Naive thymus-derived CD4-positive, alpha-beta T cell (primary cell): ENCODE data around the gene AXIN2. TPM values are rescaled to one million over a fixed set of nuclear protein-coding genes. Genes with fewer than 3 reads are reported as not detected.

Experiments used
- ATAC-seq: fragments of 150-1000 bp; cut with Tn5 transposase; 2 replicates; pipeline ENCODE4 v1.10.0; 2021; ENCODE audit warnings: mild to moderate bottlenecking, moderate library complexity
- CTCF ChIA-PET: fragments of 350-600 bp; sonication (Branson Sonifier 250); formaldehyde crosslinking; loops from one replicate; lab custom pipeline; 2021; ENCODE audit warnings: antibody characterized with exemption; lab: Charles Lee
- POLR2A ChIA-PET: fragments of 350-600 bp; sonication (Branson Sonifier 250); formaldehyde crosslinking; loops from one replicate; lab custom pipeline; 2021; ENCODE audit warnings: antibody characterized with exemption, inconsistent platforms; lab: Charles Lee
- DNase-seq, 9 donors: peaks; one replicate each; pipeline versions ENCODE4 v3.0.0 to v3.0.0-alpha.2; 2020 to 2022; ENCODE audit warnings: mixed read lengths in 1 of 9
- H3K27ac ChIP-seq: one replicate; pipeline ENCODE4 v1.7.0; 2013; ENCODE audit warnings: mild to moderate bottlenecking, low read depth, low read length, moderate library complexity
- H3K27me3 ChIP-seq, 2 donors: one replicate each; pipeline ENCODE4 v1.7.0; 2013; ENCODE audit warnings: low read length in 2 of 2, mild to moderate bottlenecking in 2 of 2, moderate library complexity in 2 of 2; ENCODE audit not compliant: control insufficient read depth in 2 of 2, insufficient read depth in 2 of 2
- H3K36me3 ChIP-seq, 3 experiments: 1 replicate in 2 of 3; 2 replicates in 1 of 3; pipeline ENCODE4 v1.7.0; 2013; ENCODE audit warnings: low read length in 3 of 3, mild to moderate bottlenecking in 3 of 3, moderate library complexity in 1 of 3; ENCODE audit not compliant: insufficient read depth in 3 of 3, control insufficient read depth in 2 of 3
- H3K4me1 ChIP-seq, 2 donors: one replicate each; pipeline ENCODE4 v1.7.0; 2013; ENCODE audit warnings: low read length in 2 of 2, mild to moderate bottlenecking in 2 of 2, moderate library complexity in 1 of 2; ENCODE audit not compliant: control insufficient read depth in 2 of 2, insufficient read depth in 2 of 2
- H3K4me3 ChIP-seq: 2 replicates; pipeline ENCODE4 v1.7.0; 2013; ENCODE audit warnings: mild to moderate bottlenecking, low read length
- H3K9me3 ChIP-seq, 3 experiments: 1 replicate in 2 of 3; 2 replicates in 1 of 3; pipeline ENCODE4 v1.7.0; 2013; ENCODE audit warnings: low read length in 3 of 3; ENCODE audit not compliant: control insufficient read depth in 2 of 3
- H3K27ac Mint-ChIP-seq, 9 donors: one replicate each; pipeline ENCODE4 v1.8.0; 2020 to 2022; ENCODE audit warnings: mixed read lengths in 9 of 9, mild to moderate bottlenecking in 8 of 9, moderate library complexity in 5 of 9, inconsistent platforms in 2 of 9
- H3K27me3 Mint-ChIP-seq, 5 donors: one replicate each; pipeline ENCODE4 v1.8.0; 2021 to 2022; ENCODE audit warnings: mixed read lengths in 5 of 5, mild to moderate bottlenecking in 1 of 5
- H3K36me3 Mint-ChIP-seq, 5 donors: one replicate each; pipeline ENCODE4 v1.8.0; 2020 to 2022; ENCODE audit warnings: mixed read lengths in 5 of 5, mild to moderate bottlenecking in 3 of 5, inconsistent platforms in 1 of 5
- H3K4me1 Mint-ChIP-seq, 7 donors: one replicate each; pipeline ENCODE4 v1.8.0; 2020 to 2022; ENCODE audit warnings: mixed read lengths in 7 of 7, mild to moderate bottlenecking in 3 of 7, inconsistent platforms in 1 of 7
- H3K4me3 Mint-ChIP-seq, 10 donors: one replicate each; pipeline ENCODE4 v1.8.0; 2020 to 2022; ENCODE audit warnings: mild to moderate bottlenecking in 10 of 10, mixed read lengths in 10 of 10, moderate library complexity in 6 of 10, inconsistent platforms in 2 of 10
- H3K9me3 Mint-ChIP-seq, 11 donors: one replicate each; pipeline ENCODE4 v1.8.0; 2020 to 2022; ENCODE audit warnings: mixed read lengths in 11 of 11, mild to moderate bottlenecking in 4 of 11, inconsistent platforms in 1 of 11, moderate library complexity in 1 of 11
- intact Hi-C, 2 donors: fragments of 100-400 bp; cut with micrococcal nuclease; formaldehyde crosslinking; loops; one replicate each; pipeline ENCODE4 v1.15.1; 2023
- polyA plus RNA-seq, 2 donors: library from polyadenylated mRNA; unstranded; fragments of 300-500 nt; fragmentation: Illumina TruSeq; gene quantifications; one replicate each; pipeline ENCODE4 v1.2.3, GENCODE V29; 2021
- total RNA-seq, 6 experiments: library from RNA in 5 of 6; stranded (reverse) in 5 of 6; gene quantifications; 1 replicate in 5 of 6; 2 replicates in 1 of 6; pipeline ENCODE4 v1.2.3 and lab custom pipeline; 2021 to 2026

Gene AXIN2
- total and polyA plus RNA-seq, 7 experiments from 2014 or later: 7.4 to 63.4 (median 21.7) TPM

DNA sequence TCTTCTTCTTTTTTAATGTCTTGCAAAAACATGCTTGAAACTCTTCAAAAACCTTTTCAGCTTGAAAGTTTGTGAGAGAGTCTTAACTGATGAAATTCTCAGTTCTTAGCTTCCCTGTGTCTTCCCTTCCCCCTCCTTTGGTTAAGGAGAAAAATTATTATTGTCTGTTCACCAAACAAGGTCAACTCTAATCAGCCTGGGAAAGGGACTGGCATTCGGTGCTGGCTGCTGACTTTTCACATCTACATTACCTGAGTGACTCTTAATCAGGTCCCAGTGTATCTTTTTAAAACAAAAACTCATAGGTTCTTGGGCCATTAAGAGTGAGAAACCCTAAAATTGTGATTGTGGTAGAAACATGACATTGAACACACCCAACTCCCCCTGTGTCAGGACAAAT, 39.1 kb upstream of the AXIN2 start:
- no peaks in the 10 kb centered on the region for H3K36me3 Mint-ChIP-seq
- Histone ChIP-seq H3K27ac (no peak overlapping the region), H3K36me3 (no peaks in the 10 kb centered on the region), H3K4me3 (no peak overlapping the region), H3K4me1 (no peaks in the 10 kb centered on the region), H3K27me3 (no peaks in the 10 kb centered on the region), H3K9me3 (no peaks in the 10 kb centered on the region)
- ATAC-seq: no peak
- H3K9me3 Mint-ChIP-seq: peaks cover 0 to 5% (median 0%) of the 10 kb centered on the region in 11 donors
- CTCF ChIA-PET: no interaction called here
- peaks cover 0 to 6% (median 0%) of the 10 kb centered on the region in 5 donors for H3K27me3 Mint-ChIP-seq
- DNase-seq: no peak
- H3K4me3 Mint-ChIP-seq: no peak overlapping the region
- no peak overlapping the region for H3K27ac Mint-ChIP-seq
- H3K4me1 Mint-ChIP-seq: peaks cover 0 to 15% (median 6%) of the 10 kb centered on the region in 7 donors
- POLR2A ChIA-PET: interaction anchor here (0.6 kb wide), 1 partner anchor 1657 kb away, joined by 5 read pairs; no protein-coding TSS in a partner anchor
- intact Hi-C loops: no loop called here

DNA sequence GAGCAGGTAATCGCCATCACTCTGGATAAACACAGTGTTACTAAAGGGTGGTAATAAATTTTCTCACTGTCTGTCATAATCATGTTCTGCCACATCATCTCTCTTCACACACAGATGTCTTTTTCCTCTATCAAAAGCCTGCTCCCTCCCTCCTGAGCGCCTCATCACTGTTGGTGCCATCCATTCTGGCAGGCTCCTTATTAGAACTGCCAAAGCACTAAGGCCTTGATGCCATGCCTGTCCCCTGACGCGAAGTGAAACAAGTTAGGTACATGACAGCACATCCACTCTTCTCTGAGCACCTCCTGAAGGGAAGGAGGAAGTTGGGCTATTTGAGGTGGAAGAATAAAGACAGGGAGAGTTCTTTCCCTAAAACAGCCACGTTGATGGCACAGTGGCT, 38.2 kb upstream of the AXIN2 start:
- H3K4me1 Mint-ChIP-seq: peaks cover 4 to 24% (median 13%) of the 10 kb centered on the region in 7 donors
- no peaks in the 10 kb centered on the region for H3K36me3 ChIP-seq
- ChIA-PET CTCF (no interaction called here), POLR2A (no interaction called here)
- no peaks in the 10 kb centered on the region for H3K9me3 ChIP-seq
- H3K4me3 ChIP-seq: no peak overlapping the region
- no peak overlapping the region for H3K27ac ChIP-seq
- H3K4me3 Mint-ChIP-seq: no peak overlapping the region
- H3K4me1 ChIP-seq: peaks cover 0 to 4% of the 10 kb centered on the region in 2 donors
- H3K27me3 Mint-ChIP-seq: peaks cover 0 to 6% (median 0%) of the 10 kb centered on the region in 5 donors
- ATAC-seq: no peak
- DNase-seq: no peak
- peaks cover 0 to 5% (median 0%) of the 10 kb centered on the region in 11 donors for H3K9me3 Mint-ChIP-seq
- no peaks in the 10 kb centered on the region for H3K36me3 Mint-ChIP-seq
- no peaks in the 10 kb centered on the region for H3K27me3 ChIP-seq
- intact Hi-C loops: no loop called here
- H3K27ac Mint-ChIP-seq: peak overlapping the region in 1 of 9 donors; percentile 56

DNA sequence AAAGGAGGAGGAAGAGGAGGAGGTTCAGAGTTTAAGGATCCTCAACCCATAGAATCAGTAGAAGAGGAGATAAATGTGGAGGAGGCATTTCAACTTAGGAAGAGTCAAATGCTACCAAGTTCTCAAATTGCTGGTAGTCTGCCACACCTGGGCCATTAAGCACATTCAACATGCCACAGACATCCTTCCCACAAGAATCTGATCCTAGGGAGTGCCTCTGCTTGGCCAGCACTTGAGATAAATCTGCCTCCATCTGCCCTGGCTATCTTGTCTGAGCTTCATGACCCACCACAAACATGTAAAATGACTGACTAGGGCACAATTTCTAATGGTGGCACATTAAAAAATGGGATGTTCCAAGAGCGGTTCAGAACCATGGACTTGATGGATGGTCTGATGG, 37.3 kb upstream of the AXIN2 start:
- intact Hi-C loops: no loop called here

DNA sequence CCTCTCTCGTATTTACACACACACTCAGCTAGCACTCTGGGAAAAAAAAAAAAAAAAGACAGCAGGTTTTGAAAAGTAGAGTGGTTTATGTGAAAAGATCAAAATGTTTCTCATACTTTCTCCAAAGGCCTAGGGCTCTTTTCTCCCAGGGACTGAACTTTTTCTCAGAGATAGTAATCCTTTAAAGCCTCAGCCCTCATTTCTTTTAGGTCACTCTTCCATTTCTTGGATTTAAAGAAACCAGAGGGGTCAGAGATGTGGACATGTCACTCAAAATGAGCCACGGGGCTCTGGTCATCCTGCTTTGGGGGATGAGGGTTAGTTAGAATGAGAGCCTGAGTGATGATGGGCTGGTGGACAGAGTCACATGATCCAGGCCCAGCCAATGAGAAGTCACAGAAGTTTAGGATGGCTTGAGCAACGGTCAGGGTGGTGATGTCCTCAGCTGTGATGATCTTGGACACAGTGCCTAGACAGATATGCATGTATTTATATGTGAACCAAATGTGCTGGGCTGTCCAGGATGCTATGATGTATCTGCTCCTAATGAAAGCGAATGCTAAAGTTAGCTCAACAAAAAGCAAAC, 33.7 kb upstream of the AXIN2 start:
- peak overlapping the region in 9 of 10 donors; percentile 34 to 91 (median 85) for H3K4me3 Mint-ChIP-seq
- ATAC-seq: no peak
- no peaks in the 10 kb centered on the region for H3K36me3 Mint-ChIP-seq
- no peaks in the 10 kb centered on the region for H3K9me3 Mint-ChIP-seq
- POLR2A ChIA-PET: interaction anchor here (1.2 to 1.4 kb wide), 2 partner anchors 11 to 36 kb away, joined by 3 to 10 read pairs; no protein-coding TSS in a partner anchor
- peaks cover 12 to 48% (median 30%) of the 10 kb centered on the region in 7 donors for H3K4me1 Mint-ChIP-seq
- peaks cover 0 to 10% (median 0%) of the 10 kb centered on the region in 5 donors for H3K27me3 Mint-ChIP-seq
- peak overlapping the region; percentile 27 for H3K4me3 ChIP-seq
- CTCF ChIA-PET: no interaction called here
- H3K27ac ChIP-seq: no peak overlapping the region
- intact Hi-C loops: loop anchor here in 1 of 2 donors (2.0 kb wide), 1 partner anchor 38 kb away; no protein-coding TSS in a partner anchor
- no peaks in the 10 kb centered on the region for H3K36me3 ChIP-seq
- DNase-seq: no peak
- H3K27ac Mint-ChIP-seq: peak overlapping the region in 4 of 9 donors; percentile 22 to 61 (median 48)
- H3K9me3 ChIP-seq: no peaks in the 10 kb centered on the region
- H3K27me3 ChIP-seq: no peaks in the 10 kb centered on the region
- peaks cover 0 to 22% of the 10 kb centered on the region in 2 donors for H3K4me1 ChIP-seq

More for the DNA sequence above, 37.3 kb upstream of the AXIN2 start:
- Histone ChIP-seq H3K4me1 (peaks cover 0 to 12% of the 10 kb centered on the region in 2 donors), H3K9me3 (no peaks in the 10 kb centered on the region), H3K27ac (no peak overlapping the region), H3K36me3 (no peaks in the 10 kb centered on the region), H3K27me3 (no peaks in the 10 kb centered on the region), H3K4me3 (no peak overlapping the region)
- H3K9me3 Mint-ChIP-seq: peaks cover 0 to 5% (median 0%) of the 10 kb centered on the region in 11 donors
- H3K4me1 Mint-ChIP-seq: peaks cover 4 to 33% (median 22%) of the 10 kb centered on the region in 7 donors
- H3K27me3 Mint-ChIP-seq: peaks cover 0 to 10% (median 0%) of the 10 kb centered on the region in 5 donors
- ATAC-seq (no peak), DNase-seq (no peak)
- H3K27ac Mint-ChIP-seq: no peak overlapping the region
- no peak overlapping the region for H3K4me3 Mint-ChIP-seq
- ChIA-PET CTCF (no interaction called here), POLR2A (interaction anchor here (1.6 kb wide), 1 partner anchor 12 kb away, joined by 3 read pairs; no protein-coding TSS in a partner anchor)
- H3K36me3 Mint-ChIP-seq: no peaks in the 10 kb centered on the region

DNA sequence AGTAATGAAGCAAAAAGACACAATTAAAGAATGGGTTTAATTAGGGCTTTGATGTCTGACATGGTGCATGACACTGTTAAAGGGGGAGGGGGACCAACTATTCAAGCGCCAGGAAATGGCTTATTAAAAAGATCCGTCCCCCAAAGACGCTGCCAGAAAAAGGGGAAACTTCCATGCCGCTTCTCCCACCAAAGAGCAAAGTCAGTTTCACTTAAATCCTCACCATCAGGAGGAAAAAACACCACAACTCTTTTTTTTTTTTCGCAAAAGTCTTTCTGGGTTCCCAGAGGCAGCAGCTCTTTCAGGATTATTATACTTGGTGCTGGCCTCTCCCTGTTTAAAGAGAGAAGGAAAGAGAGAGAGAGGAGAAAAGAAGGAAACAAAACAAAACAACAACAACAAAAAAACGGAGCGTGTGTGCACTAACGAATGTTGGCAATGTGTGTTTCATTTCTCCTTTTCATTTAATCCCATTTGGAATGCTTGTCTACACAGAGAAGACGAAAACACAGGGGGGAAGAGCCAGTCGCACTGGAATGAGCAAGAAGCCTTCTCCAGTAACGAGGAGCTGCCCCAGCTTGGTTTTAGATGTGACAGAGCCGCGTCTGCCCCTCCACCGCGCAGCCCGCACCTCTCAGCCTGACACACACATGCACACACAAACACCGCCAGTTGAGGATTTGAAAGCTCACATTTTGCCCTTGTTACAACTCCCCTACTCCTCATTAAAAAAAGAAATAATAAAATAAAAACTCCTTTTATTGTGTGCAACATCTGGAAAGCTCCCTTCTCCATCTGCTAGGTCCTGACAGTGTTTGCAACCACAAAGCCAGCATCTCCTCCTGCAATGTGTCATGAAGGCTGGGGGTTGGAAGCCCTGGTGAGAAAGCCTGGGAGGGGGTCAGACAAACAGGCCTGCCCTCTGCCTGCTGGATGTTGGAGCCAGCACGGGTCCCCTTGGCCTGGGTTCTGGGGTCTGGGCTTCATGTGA, 32.7 kb upstream of the AXIN2 start:
- no peak overlapping the region for H3K27ac ChIP-seq
- peaks cover 0 to 10% (median 0%) of the 10 kb centered on the region in 5 donors for H3K27me3 Mint-ChIP-seq
- intact Hi-C loops: loop anchor here in 1 of 2 donors (2.0 kb wide), 1 partner anchor 37 kb away; no protein-coding TSS in a partner anchor
- H3K9me3 ChIP-seq: no peaks in the 10 kb centered on the region
- ChIA-PET POLR2A (interaction anchor here (0.9 to 1.4 kb wide), 3 partner anchors 10 to 86 kb away, joined by 3 to 10 read pairs (median 3); no protein-coding TSS in a partner anchor), CTCF (no interaction called here)
- no peaks in the 10 kb centered on the region for H3K9me3 Mint-ChIP-seq
- DNase-seq (peak in 3 of 9 donors; percentile 19 to 26 (median 23)), ATAC-seq (peak; percentile 44)
- peaks cover 12 to 51% (median 30%) of the 10 kb centered on the region in 7 donors for H3K4me1 Mint-ChIP-seq
- H3K4me3 ChIP-seq: peak overlapping the region; percentile 27
- no peaks in the 10 kb centered on the region for H3K36me3 Mint-ChIP-seq
- peak overlapping the region in 7 of 9 donors; percentile 25 to 76 (median 57) for H3K27ac Mint-ChIP-seq
- no peaks in the 10 kb centered on the region for H3K36me3 ChIP-seq
- H3K27me3 ChIP-seq: no peaks in the 10 kb centered on the region
- H3K4me1 ChIP-seq: peaks cover 0 to 22% of the 10 kb centered on the region in 2 donors
- H3K4me3 Mint-ChIP-seq: peak overlapping the region; percentile 78 to 91 (median 86)
